Spleen (tissue), 7 donors: Measurements from ENCODE around the gene NEURL1.

Source experiments
- POLR2A ChIP-seq, 3 donors: fragments of 450-650 bp; IDR thresholded peaks; one replicate each; pipeline ENCODE4 v1.5.1; 2017; ENCODE audit warnings: antibody characterized with exemption in 3 of 3, mild to moderate bottlenecking in 1 of 3
- TF ChIP-seq, protein P1 (sequence below), 11 experiments: fragments of 200-600 bp in 7 of 11; fragments of 450-650 bp in 4 of 11; sonication (generic) in 4 of 11; IDR thresholded peaks in 8 of 11; conservative IDR thresholded peaks in 3 of 11; 1 replicate in 7 of 11; 2 replicates in 4 of 11; pipeline versions ENCODE4 v1.4.0 to v1.8.0; 2016 to 2021; ENCODE audit warnings: antibody characterized with exemption in 11 of 11, inconsistent platforms in 4 of 11, mild to moderate bottlenecking in 1 of 11
- donor health status: DM: no; HTN: no; CAD: no; lungs with moderate emphysema.
- donor health status: DM: no; HTN: no; CAD: no.
- donor health status: DM: no; HTN: no; CAD: no.

- TF ChIP-seq, protein P1, sequence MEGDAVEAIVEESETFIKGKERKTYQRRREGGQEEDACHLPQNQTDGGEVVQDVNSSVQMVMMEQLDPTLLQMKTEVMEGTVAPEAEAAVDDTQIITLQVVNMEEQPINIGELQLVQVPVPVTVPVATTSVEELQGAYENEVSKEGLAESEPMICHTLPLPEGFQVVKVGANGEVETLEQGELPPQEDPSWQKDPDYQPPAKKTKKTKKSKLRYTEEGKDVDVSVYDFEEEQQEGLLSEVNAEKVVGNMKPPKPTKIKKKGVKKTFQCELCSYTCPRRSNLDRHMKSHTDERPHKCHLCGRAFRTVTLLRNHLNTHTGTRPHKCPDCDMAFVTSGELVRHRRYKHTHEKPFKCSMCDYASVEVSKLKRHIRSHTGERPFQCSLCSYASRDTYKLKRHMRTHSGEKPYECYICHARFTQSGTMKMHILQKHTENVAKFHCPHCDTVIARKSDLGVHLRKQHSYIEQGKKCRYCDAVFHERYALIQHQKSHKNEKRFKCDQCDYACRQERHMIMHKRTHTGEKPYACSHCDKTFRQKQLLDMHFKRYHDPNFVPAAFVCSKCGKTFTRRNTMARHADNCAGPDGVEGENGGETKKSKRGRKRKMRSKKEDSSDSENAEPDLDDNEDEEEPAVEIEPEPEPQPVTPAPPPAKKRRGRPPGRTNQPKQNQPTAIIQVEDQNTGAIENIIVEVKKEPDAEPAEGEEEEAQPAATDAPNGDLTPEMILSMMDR (IDR thresholded peaks at IDR 0.05 in 8 of 11, conservative IDR thresholded peaks at IDR 0.05 in 3 of 11): no peak
- no peak for TF ChIP-seq POLR2A (IDR thresholded peaks at IDR 0.05)
These were observed 145.4 kb downstream of the NEURL1 start for GRCh38 chr10:103638948-103639347.
